OCI-LY3 (cell line): ENCODE measurements around the gene ARL6IP4.

ENCODE experiments used
- H2AFZ ChIP-seq: fragments of 200-600, 300-600 bp; shearing (Covaris generic); 2 replicates; pipeline ENCODE4 v1.6.0; 2014; ENCODE audit warnings: antibody characterized with exemption, low read depth, low read length
- H3K27ac ChIP-seq: fragments of 200-600, 300-600 bp; sonication (generic); 2 replicates; pipeline ENCODE4 v1.5.1; 2014; ENCODE audit warnings: mild to moderate bottlenecking, low read length, moderate library complexity, mixed read lengths
- H3K27me3 ChIP-seq: fragments of 200-600, 300-600 bp; sonication (generic); 2 replicates; pipeline ENCODE4 v1.6.1; 2014; ENCODE audit warnings: low read depth, low read length, mixed read lengths
- H3K36me3 ChIP-seq: fragments of 200-600, 300-600 bp; sonication (generic); replicated peaks from 2 replicates; pipeline ENCODE3; 2014; ENCODE audit warnings: low read depth, low read length, mixed read lengths
- H3K4me1 ChIP-seq: fragments of 300-600, 200-600 bp; sonication (generic); 2 replicates; pipeline ENCODE4 v1.6.1; 2014; ENCODE audit warnings: low read length, mixed read lengths
- H3K4me2 ChIP-seq: fragments of 200-600, 300-600 bp; sonication (generic); 2 replicates; pipeline ENCODE4 v1.6.1; 2014; ENCODE audit warnings: low read length, mixed read lengths
- H3K4me3 ChIP-seq: fragments of 300-600, 200-600 bp; sonication (generic); 2 replicates; pipeline ENCODE4 v1.5.1; 2014; ENCODE audit warnings: antibody characterized with exemption, mild to moderate bottlenecking, low read length, moderate library complexity
- H3K79me2 ChIP-seq: fragments of 300-600, 200-600 bp; shearing (Covaris generic); 2 replicates; pipeline ENCODE4 v1.6.1; 2014; ENCODE audit warnings: mild to moderate bottlenecking, low read length, mixed read lengths
- H3K9ac ChIP-seq: fragments of 300-600, 200-600 bp; shearing (Covaris generic); 2 replicates; pipeline ENCODE4 v1.6.0; 2014; ENCODE audit warnings: mild to moderate bottlenecking, low read length, moderate library complexity
- H3K9me3 ChIP-seq: fragments of 200-600, 300-600 bp; shearing (Covaris generic); 2 replicates; pipeline ENCODE4 v1.6.1; 2014; ENCODE audit warnings: low read length, mixed read lengths; ENCODE audit not compliant: insufficient read depth
- H4K20me1 ChIP-seq: fragments of 200-600, 300-600 bp; sonication (generic); 2 replicates; pipeline ENCODE4 v1.6.1; 2016; ENCODE audit warnings: low read length, mixed read lengths; ENCODE audit not compliant: insufficient read depth
- CTCF ChIP-seq: fragments of 200-600, 300-600 bp; sonication (generic); IDR thresholded peaks from 2 replicates; pipeline ENCODE4 v1.5.1; 2014; ENCODE audit warnings: antibody characterized with exemption, low read length, low read depth
- EZH2phosphoT487 ChIP-seq: fragments of 200-600 bp; shearing (Covaris generic); IDR thresholded peaks from 2 replicates; pipeline ENCODE4 v1.6.1; 2018; ENCODE audit warnings: antibody characterized with exemption, mixed run types, low read depth

Gene ARL6IP4

GRCh38 chr12:123029550-123029949 lies 49.1 kb downstream of the ARL6IP4 start:
- H4K20me1 ChIP-seq, result no peaks in the 10 kb centered on the region
- TF ChIP-seq EZH2phosphoT487 (no peak), CTCF (no peak)
- no peak overlapping the region for H3K4me2 ChIP-seq
- H3K27ac ChIP-seq, result no peak overlapping the region
- no peaks in the 10 kb centered on the region for H3K36me3 ChIP-seq
- no peak overlapping the region for H3K9ac ChIP-seq
- H3K9me3 ChIP-seq, result no peaks in the 10 kb centered on the region
- H2AFZ ChIP-seq, result no peak overlapping the region
- H3K4me1 ChIP-seq, result no peaks in the 10 kb centered on the region
- H3K4me3 ChIP-seq, result no peak overlapping the region
- H3K27me3 ChIP-seq, result no peaks in the 10 kb centered on the region
- no peaks in the 10 kb centered on the region for H3K79me2 ChIP-seq

- no peaks in the 10 kb centered on the region for H3K4me1 ChIP-seq
- no peaks in the 10 kb centered on the region for H3K27me3 ChIP-seq
- no peaks in the 10 kb centered on the region for H3K9me3 ChIP-seq
- no peak overlapping the region for H3K4me2 ChIP-seq
- TF ChIP-seq CTCF (no peak), EZH2phosphoT487 (no peak)
- no peak overlapping the region for H2AFZ ChIP-seq
- H3K79me2 ChIP-seq, result no peaks in the 10 kb centered on the region
- H3K36me3 ChIP-seq, result no peaks in the 10 kb centered on the region
- no peak overlapping the region for H3K4me3 ChIP-seq
- no peak overlapping the region for H3K9ac ChIP-seq
- H4K20me1 ChIP-seq, result no peaks in the 10 kb centered on the region
- H3K27ac ChIP-seq, result no peak overlapping the region
These were observed 50.2 kb downstream of the ARL6IP4 start for GRCh38 chr12:123030686-123031085.

- no peak overlapping the region for H2AFZ ChIP-seq
- H3K27ac ChIP-seq, result no peak overlapping the region
- no peaks in the 10 kb centered on the region for H3K27me3 ChIP-seq
- no peaks in the 10 kb centered on the region for H3K4me1 ChIP-seq
- no peak for TF ChIP-seq CTCF
- H3K36me3 ChIP-seq, result no peaks in the 10 kb centered on the region
- no peak overlapping the region for H3K4me2 ChIP-seq
- H3K4me3 ChIP-seq, result no peak overlapping the region
- H3K9me3 ChIP-seq, result no peaks in the 10 kb centered on the region
- H4K20me1 ChIP-seq, result no peaks in the 10 kb centered on the region
- H3K9ac ChIP-seq, result no peak overlapping the region
- H3K79me2 ChIP-seq, result no peaks in the 10 kb centered on the region
These were observed 50.8 kb downstream of the ARL6IP4 start for GRCh38 chr12:123031171-123031845.
